Measurements from ENCODE around the gene WASF2.
A peak's percentile ranks its signal among the peaks of the same experiment; 100 is the strongest.
"Not testable (repeated sequence)": the region's sequence is repeated elsewhere in the genome, so short reads cannot be mapped to it uniquely, and the experiment has no call there.

WASF2 gene

DNA sequence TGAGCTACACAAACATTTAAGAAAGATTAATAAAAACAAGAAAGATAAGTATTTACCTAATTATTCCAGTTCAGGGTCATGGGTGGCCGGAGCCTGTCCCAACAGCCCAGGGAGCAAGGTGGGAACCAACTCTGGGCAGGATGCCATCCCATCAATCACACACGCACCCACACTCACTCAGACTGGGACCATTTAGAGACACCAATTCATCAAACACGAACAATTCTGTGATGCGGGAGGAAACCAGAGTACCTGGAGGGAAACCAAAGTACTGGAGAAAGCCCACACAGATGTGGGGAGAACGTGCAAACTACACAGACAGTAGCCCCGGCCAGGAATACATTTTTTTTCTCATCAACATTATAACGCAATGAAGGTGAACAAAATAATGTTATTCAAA is 16.2 kb downstream of the WASF2 start:
- Histone ChIP-seq H3K4me2 (ENCODE audit: low read depth, low read length, poor library complexity, severe bottlenecking) (peak overlapping the region; percentile 53), H3K4me3 (ENCODE audit: insufficient read depth, low read length, poor library complexity, severe bottlenecking) (peak overlapping the region; percentile 7), H3K79me2 (ENCODE audit: insufficient read depth, low read length) (peaks cover 97% of the 10 kb centered on the region), H3K9me2 (replicated peaks; ENCODE audit: insufficient read depth, low read length) (no peaks in the 10 kb centered on the region), H3K27ac (ENCODE audit: low read depth, low read length) (peak overlapping the region; percentile 77), H3K9ac (ENCODE audit: low read length) (peak overlapping the region; percentile 20; the same call in 1 of the 2 replicates), H4K20me1 (ENCODE audit: low read depth, low read length) (no peaks in the 10 kb centered on the region; the same call in 1 of the 2 replicates), H2AFZ (ENCODE audit: low read depth, low read length, severe bottlenecking) (no peak overlapping the region), H3K27me3 (ENCODE audit: low read length) (no peaks in the 10 kb centered on the region), H3K9me3 (ENCODE audit: insufficient read depth, low read length) (no peaks in the 10 kb centered on the region), H3F3A (ENCODE audit: insufficient read depth) (peaks cover 45% of the 10 kb centered on the region), H3K36me3 (ENCODE audit: low read length) (no peaks in the 10 kb centered on the region)
- TF ChIP-seq, protein P1, sequence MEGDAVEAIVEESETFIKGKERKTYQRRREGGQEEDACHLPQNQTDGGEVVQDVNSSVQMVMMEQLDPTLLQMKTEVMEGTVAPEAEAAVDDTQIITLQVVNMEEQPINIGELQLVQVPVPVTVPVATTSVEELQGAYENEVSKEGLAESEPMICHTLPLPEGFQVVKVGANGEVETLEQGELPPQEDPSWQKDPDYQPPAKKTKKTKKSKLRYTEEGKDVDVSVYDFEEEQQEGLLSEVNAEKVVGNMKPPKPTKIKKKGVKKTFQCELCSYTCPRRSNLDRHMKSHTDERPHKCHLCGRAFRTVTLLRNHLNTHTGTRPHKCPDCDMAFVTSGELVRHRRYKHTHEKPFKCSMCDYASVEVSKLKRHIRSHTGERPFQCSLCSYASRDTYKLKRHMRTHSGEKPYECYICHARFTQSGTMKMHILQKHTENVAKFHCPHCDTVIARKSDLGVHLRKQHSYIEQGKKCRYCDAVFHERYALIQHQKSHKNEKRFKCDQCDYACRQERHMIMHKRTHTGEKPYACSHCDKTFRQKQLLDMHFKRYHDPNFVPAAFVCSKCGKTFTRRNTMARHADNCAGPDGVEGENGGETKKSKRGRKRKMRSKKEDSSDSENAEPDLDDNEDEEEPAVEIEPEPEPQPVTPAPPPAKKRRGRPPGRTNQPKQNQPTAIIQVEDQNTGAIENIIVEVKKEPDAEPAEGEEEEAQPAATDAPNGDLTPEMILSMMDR (IDR thresholded peaks at IDR 0.05; ENCODE audit: insufficient read depth, low read length, poor library complexity, severe bottlenecking), result no peak
- no peak for TF ChIP-seq EZH2phosphoT487 (conservative IDR thresholded peaks at IDR 0.05; ENCODE audit: low read length)

DNA sequence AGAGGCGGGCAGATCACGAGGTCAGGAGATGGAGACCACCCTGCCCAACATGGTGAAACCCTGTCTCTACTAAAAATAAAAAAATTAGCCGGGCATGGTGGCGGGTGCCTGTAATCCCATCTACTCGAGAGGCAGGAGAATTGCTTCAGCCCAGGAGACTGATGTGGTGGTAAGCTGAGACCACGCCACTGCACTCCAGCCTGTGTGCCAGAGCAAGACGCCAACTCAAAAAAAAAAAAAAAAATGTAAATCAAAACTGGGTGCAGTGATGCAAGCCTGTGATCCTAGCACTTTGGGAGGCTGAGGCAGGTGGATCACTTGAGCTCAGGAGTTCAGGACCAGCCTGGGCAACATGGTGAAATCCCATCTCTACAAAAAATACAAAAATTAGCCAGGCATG is 17.9 kb downstream of the WASF2 start:
- H3K27me3 ChIP-seq (ENCODE audit: low read length); H3K4me2 ChIP-seq (ENCODE audit: low read depth, low read length, poor library complexity, severe bottlenecking); H3K4me3 ChIP-seq (ENCODE audit: insufficient read depth, low read length, poor library complexity, severe bottlenecking); H4K20me1 ChIP-seq (ENCODE audit: low read depth, low read length); H3K9me2 ChIP-seq (replicated peaks; ENCODE audit: insufficient read depth, low read length); H3K9ac ChIP-seq (ENCODE audit: low read length); H3K36me3 ChIP-seq (ENCODE audit: low read length); H3K9me3 ChIP-seq (ENCODE audit: insufficient read depth, low read length); H2AFZ ChIP-seq (ENCODE audit: low read depth, low read length, severe bottlenecking): not testable (repeated sequence)
- H3K79me2 ChIP-seq (ENCODE audit: insufficient read depth, low read length), result peaks cover 96% of the 10 kb centered on the region
- H3F3A ChIP-seq (ENCODE audit: insufficient read depth), result peaks cover 33% of the 10 kb centered on the region
- peak overlapping the region; percentile 77 for H3K27ac ChIP-seq (ENCODE audit: low read depth, low read length)

DNA sequence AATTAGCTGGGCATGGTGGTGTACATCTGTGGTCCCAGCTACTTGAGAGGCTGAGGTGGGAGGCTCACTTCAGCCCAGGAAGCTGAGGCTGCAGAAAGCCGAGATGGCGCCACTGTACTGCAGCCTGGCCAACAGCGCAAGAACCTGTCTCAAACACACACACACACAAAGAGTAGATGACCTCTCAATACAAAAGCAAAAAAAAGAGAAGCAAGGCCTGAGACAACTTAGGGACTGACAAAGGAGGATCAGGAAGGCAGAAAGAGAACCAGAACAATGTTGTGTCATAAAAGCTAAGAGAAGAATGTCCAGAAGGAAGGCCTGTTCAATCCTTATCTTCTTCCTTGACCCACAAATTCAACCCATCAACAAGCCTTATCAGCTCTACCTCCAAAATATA is 18.5 kb downstream of the WASF2 start:
- TF ChIP-seq, protein P1 (IDR thresholded peaks at IDR 0.05; ENCODE audit: insufficient read depth, low read length, poor library complexity, severe bottlenecking), result no peak
- TF ChIP-seq EZH2phosphoT487 (conservative IDR thresholded peaks at IDR 0.05; ENCODE audit: low read length), result no peak

DNA sequence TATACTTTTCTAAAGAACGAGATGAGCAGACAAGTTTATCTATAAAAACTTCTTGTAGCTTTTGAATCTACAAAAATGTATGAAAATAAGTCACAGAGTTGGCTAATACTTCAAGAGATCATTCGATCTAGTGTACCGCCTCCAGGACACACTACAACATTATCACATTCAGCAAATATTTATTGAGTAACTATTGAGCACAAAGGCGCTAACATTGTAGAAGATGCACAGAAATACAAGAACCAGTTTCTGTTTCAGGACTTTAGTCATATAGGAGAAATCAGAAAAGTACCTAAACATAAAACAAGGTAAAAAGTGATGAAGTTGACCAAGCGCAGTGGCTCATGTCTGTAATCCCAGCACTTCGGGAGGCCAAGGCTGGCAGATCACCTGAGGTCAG is 20.6 kb downstream of the WASF2 start:
- no peaks in the 10 kb centered on the region for H3K9me3 ChIP-seq (ENCODE audit: insufficient read depth, low read length)
- no peaks in the 10 kb centered on the region for H3K9me2 ChIP-seq (replicated peaks; ENCODE audit: insufficient read depth, low read length)
- no peak overlapping the region for H3K4me2 ChIP-seq (ENCODE audit: low read depth, low read length, poor library complexity, severe bottlenecking)
- peaks cover 13% of the 10 kb centered on the region for H3F3A ChIP-seq (ENCODE audit: insufficient read depth)
- no peak overlapping the region for H2AFZ ChIP-seq (ENCODE audit: low read depth, low read length, severe bottlenecking)
- H3K9ac ChIP-seq (ENCODE audit: low read length), result no peak overlapping the region
- no peak overlapping the region for H3K27ac ChIP-seq (ENCODE audit: low read depth, low read length)
- H4K20me1 ChIP-seq (ENCODE audit: low read depth, low read length), result peaks cover 4% of the 10 kb centered on the region; the same call in 1 of the 2 replicates
- peaks cover 5% of the 10 kb centered on the region; the same call in 1 of the 2 replicates for H3K36me3 ChIP-seq (ENCODE audit: low read length)
- no peaks in the 10 kb centered on the region for H3K27me3 ChIP-seq (ENCODE audit: low read length)
- H3K79me2 ChIP-seq (ENCODE audit: insufficient read depth, low read length), result peaks cover 95% of the 10 kb centered on the region
- no peak overlapping the region for H3K4me3 ChIP-seq (ENCODE audit: insufficient read depth, low read length, poor library complexity, severe bottlenecking)
- TF ChIP-seq, protein P1 (IDR thresholded peaks at IDR 0.05; ENCODE audit: insufficient read depth, low read length, poor library complexity, severe bottlenecking), result no peak
- TF ChIP-seq EZH2phosphoT487 (conservative IDR thresholded peaks at IDR 0.05; ENCODE audit: low read length), result no peak

More for the DNA sequence above, 18.5 kb downstream of the WASF2 start:
- Histone ChIP-seq H3K27me3 (ENCODE audit: low read length) (no peaks in the 10 kb centered on the region), H3F3A (ENCODE audit: insufficient read depth) (peaks cover 27% of the 10 kb centered on the region), H3K36me3 (ENCODE audit: low read length) (no peaks in the 10 kb centered on the region), H3K79me2 (ENCODE audit: insufficient read depth, low read length) (peaks cover 95% of the 10 kb centered on the region), H3K9me2 (replicated peaks; ENCODE audit: insufficient read depth, low read length) (no peaks in the 10 kb centered on the region), H2AFZ (ENCODE audit: low read depth, low read length, severe bottlenecking) (no peak overlapping the region), H3K9me3 (ENCODE audit: insufficient read depth, low read length) (no peaks in the 10 kb centered on the region), H3K4me3 (ENCODE audit: insufficient read depth, low read length, poor library complexity, severe bottlenecking) (no peak overlapping the region), H3K4me2 (ENCODE audit: low read depth, low read length, poor library complexity, severe bottlenecking) (no peak overlapping the region), H3K9ac (ENCODE audit: low read length) (no peak overlapping the region), H3K27ac (ENCODE audit: low read depth, low read length) (peak overlapping the region; percentile 77), H4K20me1 (ENCODE audit: low read depth, low read length) (no peaks in the 10 kb centered on the region; the same call in 1 of the 2 replicates)

DNA sequence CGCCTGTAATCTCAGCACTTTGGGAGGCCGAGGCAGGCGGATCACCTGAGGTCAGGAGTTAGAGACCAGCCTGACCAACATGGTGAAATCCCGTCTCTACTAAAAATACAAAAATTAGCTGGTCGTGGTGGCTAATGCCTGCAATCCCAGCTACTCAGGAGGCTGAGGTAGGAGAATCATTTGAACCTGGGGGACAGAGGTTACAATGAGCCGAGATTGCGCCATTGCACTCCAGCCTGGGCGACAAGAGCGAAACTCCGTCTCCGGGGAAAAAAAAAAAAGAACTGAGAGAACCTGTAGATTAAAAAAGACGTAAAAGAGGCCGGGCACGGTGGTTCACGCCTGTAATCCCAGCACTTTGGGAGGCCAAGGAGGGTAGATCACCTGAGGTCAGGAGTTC is 21.6 kb downstream of the WASF2 start:
- not testable (repeated sequence) for H3K36me3 ChIP-seq (ENCODE audit: low read length); H4K20me1 ChIP-seq (ENCODE audit: low read depth, low read length); H3F3A ChIP-seq (ENCODE audit: insufficient read depth); H3K27me3 ChIP-seq (ENCODE audit: low read length); H2AFZ ChIP-seq (ENCODE audit: low read depth, low read length, severe bottlenecking); H3K4me2 ChIP-seq (ENCODE audit: low read depth, low read length, poor library complexity, severe bottlenecking); H3K9me3 ChIP-seq (ENCODE audit: insufficient read depth, low read length); H3K27ac ChIP-seq (ENCODE audit: low read depth, low read length); H3K9ac ChIP-seq (ENCODE audit: low read length); H3K9me2 ChIP-seq (replicated peaks; ENCODE audit: insufficient read depth, low read length); H3K4me3 ChIP-seq (ENCODE audit: insufficient read depth, low read length, poor library complexity, severe bottlenecking)
- peaks cover 94% of the 10 kb centered on the region for H3K79me2 ChIP-seq (ENCODE audit: insufficient read depth, low read length)

All from SU-DHL-6 (cell line).